DMS153 (cell line): ENCODE data around the gene PRKN.

Experiments used
- DNase-seq: peaks from one replicate; lab custom pipeline; 2025; lab: John Stamatoyannopoulos, UW

Gene PRKN

DNA sequence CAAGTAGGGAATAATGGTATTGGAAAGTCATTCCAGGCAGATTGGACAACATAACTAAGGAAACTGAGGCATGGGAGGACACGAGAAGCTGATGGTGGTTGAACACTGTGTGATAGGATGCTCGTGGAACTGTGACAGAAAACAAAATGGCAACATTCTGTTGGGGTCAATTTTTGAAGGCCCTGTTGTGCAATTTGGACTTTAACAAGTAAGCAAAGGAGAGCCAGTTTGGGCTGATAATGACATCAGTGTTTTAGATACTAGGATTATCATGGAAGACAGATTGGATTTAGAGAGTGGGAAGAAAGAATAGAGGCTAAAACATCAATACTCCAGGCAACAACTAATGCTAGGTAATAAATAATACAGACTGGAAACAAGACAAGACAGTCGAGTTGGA is 53.1 kb downstream of the PRKN start:
- DNase-seq = no peak

DNA sequence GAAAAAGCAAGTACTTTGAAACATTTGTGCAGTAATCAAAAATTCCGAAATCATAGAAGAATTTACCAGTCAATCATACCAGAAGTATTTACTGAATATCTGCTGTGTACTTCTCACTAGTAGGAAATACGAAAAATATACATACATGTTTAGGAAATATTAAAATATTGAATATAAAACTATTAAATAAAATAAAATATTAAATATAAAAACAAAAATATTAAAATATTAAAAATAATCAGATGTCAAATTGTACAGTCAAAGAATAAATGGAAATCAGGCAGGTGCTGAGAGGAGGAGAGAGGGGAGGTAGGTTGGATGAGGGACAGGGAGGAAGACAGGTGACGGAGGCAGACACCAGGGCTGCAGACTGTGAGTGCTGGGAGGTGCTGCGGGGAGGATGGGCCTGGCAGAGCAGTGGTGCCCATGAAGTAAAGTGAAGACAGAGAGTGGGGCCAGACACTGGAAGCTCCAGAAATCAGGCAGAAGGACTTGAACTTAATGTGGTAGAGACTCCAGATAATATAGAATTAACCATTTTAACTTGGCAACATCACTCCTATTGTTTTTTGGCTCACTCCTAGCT is 55.9 kb downstream of the PRKN start:
- DNase-seq = no peak

DNA sequence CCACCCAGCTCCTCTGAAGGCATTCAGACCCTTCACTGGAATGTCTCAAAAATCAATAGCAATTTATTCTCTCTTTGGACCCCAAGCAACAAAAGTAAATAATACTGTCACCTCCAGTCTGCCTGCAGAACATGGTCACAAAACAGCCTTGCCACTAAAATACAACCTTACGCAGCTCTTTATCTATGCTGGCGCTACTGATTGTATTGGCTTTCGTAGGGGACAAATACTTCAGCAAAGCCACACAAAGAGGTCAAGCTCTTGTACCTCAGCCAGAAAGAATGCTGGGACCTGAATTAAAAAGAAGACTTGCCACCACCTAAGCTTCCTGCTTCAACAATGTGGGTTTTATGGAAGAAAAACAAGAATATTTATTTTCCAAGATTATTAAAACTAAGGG is 57.2 kb downstream of the PRKN start:
- no peak for DNase-seq

- DNase-seq = no peak
Observed at GRCh38 chr6:162666246-162666645, 61.3 kb downstream of the PRKN start.

- no peak for DNase-seq
Observed at GRCh38 chr6:162653808-162654207, 73.8 kb downstream of the PRKN start.

DNA sequence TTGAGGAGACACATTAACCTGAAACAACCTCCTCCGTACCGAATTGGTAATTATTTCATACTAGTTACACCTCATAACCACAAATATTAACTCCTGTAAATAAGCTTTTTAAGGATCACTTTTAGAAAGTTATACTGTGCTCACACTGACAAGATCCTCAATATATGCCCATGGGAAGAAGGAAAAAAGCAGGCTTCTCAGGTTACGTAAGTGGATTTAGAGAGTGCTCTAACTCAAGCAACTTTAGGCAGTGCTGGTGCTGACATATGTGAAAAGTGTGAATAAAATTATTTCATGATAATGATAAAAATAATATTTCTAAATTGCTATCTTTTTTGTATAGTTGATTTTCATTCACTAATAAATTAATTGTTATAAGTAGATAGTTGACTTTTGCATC is 76.1 kb downstream of the PRKN start:
- DNase-seq = no peak

GRCh38 chr6:162649271-162649670 is 78.3 kb downstream of the PRKN start:
- no peak for DNase-seq

DNA sequence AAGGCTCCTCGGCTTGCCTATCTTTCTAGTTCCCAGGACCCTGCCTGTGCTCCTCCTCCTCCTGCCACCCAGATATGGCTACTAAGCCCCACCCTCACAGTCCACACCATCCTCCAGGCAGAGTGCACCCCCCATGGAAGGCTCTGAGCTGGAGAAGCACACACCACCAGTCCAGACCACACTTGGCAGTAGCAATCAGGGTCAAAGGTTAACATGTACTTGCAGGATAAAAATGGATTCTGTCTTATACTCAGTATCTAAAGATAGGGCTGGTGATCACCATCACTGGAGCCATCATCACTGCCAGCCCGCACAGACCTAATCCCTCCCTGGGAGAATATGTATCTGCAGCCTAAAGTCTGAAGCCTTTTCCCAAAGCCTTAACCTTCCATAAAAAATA is 83.4 kb downstream of the PRKN start:
- no peak for DNase-seq

- DNase-seq = no peak
Observed at GRCh38 chr6:162640756-162641155, 86.8 kb downstream of the PRKN start.

DNA sequence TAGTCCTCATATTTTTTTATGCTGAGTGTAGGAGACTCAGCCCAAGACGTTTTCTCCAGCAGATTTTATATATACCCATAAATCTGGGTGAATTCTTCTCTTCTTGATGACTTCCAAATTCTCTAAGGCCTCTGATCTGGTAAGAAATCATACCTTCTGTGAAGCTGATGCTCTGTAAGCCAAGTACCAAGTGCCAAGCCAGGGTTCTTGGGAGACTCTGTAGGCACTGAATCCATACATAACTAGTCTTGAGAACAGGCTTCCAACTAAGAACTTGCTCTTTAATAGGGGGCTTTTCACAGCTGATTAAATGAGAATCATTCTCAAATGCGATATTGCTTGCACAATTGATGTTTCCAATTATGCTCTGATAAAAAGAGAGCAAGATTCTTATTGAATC is 87.6 kb downstream of the PRKN start:
- DNase-seq = no peak

- DNase-seq = no peak
Observed at GRCh38 chr6:162638931-162639574, 88.5 kb downstream of the PRKN start.

DNA sequence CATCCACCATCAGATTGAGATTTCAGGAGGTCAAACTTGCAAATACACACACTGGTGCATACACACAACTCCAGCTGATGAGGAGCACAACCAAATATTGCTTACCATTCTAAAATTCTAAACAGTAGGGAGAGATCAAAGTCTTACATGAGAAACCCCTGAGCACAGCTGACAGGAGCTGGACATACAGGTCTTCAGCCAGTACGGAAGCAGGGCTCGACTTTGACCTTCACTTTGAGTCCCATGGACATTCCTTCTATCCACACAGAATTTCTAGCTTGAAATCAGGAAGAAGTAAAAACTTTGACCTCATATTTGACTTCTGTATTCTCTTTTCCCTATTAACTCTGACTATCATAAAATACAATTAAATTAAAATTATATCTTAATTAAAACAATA is 90.2 kb downstream of the PRKN start:
- no peak for DNase-seq

DNA sequence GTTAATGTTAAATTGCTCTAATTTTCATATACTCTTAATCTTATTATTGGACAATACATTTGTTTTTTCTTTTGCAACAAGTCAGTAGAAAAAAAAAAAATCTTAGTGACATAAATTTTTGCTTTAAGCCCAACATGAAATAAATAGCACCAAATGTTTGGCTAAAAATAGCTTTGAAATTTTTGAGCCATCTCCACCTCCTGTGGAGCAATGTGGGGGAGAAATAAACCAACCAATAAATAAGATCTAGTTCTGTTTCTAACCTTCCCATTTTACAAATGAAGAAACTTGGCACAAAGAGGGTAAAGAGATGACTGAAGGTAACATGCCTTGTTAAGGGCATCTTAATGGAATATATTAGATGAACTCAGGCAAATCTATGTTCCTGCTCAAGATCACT is 91.4 kb downstream of the PRKN start:
- DNase-seq = no peak

- no peak for DNase-seq
Observed at GRCh38 chr6:162631546-162631945, 96.0 kb downstream of the PRKN start.

DNA sequence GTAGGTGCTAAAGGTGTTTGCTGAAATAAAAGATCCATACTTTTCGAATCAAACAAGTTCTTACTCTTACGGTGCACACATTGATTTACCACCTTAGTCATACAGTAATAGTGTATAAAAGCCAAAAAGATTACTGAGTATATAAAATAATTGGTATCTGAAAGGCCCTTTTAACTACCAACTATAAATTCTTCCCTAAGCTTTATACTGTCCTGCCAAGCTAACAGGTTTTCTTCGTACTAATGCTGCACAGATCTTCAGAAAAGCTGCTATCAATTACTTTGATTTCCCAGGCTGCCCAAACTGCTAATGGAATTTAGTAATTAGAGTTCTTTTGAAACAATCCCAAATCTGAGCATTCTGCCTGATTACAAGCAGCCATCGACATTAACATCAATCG is 97.5 kb downstream of the PRKN start:
- no peak for DNase-seq

DNA sequence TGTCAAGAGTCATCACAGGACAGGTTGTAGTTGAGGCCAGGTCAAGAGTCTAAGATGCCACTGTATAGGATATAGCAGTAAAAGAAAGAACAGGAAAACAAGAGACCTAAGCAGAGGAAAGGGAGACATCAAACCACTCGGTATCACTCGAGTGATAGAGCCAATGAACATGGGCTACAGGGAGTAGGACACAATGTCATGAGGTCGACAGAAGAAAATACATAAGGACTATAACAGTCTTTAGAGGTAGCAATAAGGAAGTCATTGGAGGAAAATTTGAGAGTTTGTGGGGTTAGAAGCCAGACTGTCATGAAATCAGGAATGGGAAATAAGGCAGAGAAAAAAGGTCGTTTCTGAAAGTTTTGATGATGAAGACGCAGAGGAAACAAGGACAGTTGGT is 99.7 kb downstream of the PRKN start:
- no peak for DNase-seq

DNA sequence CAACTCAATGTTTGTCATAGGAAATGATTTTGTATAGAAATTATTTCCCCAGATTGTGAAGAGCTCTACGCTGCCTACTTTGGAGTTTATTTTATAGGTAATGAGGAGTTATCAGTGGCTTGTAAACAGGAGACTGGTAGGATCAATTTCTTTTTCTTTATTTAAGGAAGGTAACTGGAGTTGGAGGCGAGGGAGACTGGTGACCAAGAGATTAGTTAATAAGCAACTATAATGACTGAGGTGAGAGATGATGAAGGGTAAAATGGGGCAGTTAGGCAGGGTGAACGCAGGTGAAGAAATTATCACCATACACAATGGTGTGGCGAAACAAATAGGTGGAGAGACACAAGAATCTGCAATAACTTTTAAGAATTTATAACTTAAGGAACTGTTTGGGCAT is 100.2 kb downstream of the PRKN start:
- DNase-seq = no peak

- DNase-seq = no peak
Observed at GRCh38 chr6:162626869-162627268, 100.7 kb downstream of the PRKN start.

- no peak for DNase-seq
Observed at GRCh38 chr6:162625846-162626540, 101.6 kb downstream of the PRKN start.

- DNase-seq = no peak
Observed at GRCh38 chr6:162622572-162622971, 105.0 kb downstream of the PRKN start.

GRCh38 chr6:162621246-162621645 is 106.3 kb downstream of the PRKN start:
- DNase-seq = no peak

DNA sequence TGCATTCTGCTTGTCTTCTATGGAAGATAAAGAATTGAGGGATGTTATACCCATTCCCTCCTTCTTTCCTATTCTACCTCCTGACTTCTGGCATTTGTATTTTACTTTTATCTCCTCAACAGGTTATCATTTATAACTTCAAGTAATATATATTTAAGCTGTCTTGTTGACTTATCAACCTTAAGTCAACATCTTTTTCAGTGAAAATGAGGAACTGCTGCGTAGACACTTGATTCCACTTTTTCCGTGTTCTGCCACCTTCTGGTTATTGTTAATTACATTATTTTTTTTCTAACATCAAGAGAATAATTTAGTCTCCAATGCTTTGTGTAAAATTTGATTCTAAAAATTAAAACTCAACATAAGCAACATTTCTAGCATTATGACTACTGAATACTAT is 107.5 kb downstream of the PRKN start:
- DNase-seq = no peak

DNA sequence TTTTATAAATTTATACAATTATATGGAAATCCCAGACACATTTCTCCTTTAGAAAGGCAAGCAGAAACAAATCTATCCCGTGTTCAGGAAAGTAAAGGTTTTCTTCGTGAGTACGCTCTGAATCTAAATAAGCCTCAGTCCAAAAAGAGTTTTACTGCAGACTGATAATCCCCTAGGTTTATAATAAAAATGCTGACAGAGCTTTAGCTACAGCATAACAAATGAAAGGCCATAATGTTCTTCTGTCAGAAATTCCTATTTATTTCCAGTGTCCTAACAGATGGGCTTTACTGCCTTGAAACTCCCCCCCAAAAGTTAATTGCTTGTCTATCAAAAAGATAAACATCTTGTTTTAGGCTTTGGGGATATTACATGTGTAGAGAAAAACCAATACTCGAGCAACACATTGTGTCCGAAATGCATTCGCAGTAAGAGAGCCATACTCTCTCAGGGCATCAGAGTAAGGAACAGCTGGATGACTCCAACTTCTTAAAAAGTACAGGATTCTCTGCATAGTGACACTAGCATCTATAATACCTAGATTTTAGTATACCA is 109.0 kb downstream of the PRKN start:
- DNase-seq = no peak
